GM10266 (cell line): ENCODE measurements around the gene SLC66A1.
A peak's percentile ranks its signal among the peaks of the same experiment; 100 is the strongest.

Experiments used
- DNase-seq: peaks from one replicate; pipeline ENCODE4 v3.0.0; 2012; ENCODE audit errors: extremely low spot score
- TF ChIP-seq, protein P1 (sequence below): IDR thresholded peaks from 2 replicates; pipeline ENCODE4 v1.5.1; 2012; ENCODE audit warnings: mild to moderate bottlenecking, low read depth; ENCODE audit not compliant: control insufficient read depth, insufficient read depth; ENCODE audit errors: missing control alignments

The SLC66A1 gene

DNA sequence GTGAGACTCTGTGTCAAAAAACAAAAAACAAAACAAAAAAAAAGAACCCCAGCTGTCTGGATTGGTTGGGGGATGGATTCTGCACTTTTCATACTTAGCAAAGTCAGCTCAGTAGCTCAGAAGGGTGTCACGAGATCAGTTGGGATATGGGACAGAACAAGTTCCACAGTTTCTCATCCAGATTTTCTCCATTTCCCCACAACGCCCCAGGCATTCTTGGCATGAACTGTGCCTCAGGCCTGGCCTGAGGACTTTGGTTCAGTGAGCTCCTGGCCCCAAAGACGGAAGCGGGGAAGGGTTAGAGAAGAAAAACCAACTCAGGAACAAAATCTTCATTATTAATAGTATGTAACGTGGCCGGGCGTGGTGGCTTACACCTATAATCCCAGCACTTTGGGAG, 2.1 kb upstream of the SLC66A1 start:
- DNase-seq, result no peak
- TF ChIP-seq, protein P1, sequence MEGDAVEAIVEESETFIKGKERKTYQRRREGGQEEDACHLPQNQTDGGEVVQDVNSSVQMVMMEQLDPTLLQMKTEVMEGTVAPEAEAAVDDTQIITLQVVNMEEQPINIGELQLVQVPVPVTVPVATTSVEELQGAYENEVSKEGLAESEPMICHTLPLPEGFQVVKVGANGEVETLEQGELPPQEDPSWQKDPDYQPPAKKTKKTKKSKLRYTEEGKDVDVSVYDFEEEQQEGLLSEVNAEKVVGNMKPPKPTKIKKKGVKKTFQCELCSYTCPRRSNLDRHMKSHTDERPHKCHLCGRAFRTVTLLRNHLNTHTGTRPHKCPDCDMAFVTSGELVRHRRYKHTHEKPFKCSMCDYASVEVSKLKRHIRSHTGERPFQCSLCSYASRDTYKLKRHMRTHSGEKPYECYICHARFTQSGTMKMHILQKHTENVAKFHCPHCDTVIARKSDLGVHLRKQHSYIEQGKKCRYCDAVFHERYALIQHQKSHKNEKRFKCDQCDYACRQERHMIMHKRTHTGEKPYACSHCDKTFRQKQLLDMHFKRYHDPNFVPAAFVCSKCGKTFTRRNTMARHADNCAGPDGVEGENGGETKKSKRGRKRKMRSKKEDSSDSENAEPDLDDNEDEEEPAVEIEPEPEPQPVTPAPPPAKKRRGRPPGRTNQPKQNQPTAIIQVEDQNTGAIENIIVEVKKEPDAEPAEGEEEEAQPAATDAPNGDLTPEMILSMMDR, result no peak

DNA sequence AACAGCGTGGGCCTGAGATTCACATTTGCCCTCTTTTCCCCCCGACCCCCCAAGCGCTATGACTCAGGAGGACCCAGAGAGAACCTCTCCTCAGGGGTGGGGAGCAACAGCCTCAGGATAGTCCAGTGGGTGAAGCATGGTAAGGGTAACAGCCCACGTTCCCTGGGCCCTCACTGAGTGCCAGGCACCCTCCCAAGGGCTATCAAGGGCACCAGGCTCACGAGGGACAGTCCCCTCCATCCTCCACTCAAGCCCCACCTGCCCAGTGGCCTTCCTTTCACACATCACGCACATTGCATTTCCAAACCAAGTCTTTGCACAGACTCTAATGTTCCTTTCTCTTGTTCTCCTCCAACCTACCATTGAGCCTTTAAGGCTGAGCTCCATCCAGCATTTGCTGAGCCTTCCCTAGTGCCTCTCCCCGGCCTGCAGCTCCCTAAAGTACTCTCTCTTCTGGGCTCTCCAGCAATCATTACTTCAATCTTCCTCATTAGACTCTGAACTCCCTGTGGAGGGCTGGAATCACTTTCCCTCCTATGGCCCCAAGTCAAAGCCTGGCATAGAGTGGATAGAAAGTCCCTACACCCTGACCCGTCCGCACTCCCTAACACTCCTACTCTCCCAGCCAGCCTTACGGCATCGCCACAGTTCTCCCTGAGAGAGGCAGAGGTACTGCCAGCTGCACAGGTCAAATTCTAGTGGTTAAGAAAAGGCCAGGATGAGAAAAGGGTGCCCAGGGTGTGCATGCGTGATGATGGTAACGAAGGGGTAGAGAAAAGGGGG, 1.2 kb upstream of the SLC66A1 start:
- TF ChIP-seq, protein P1, result no peak
- DNase-seq, result peak; percentile 20

DNA sequence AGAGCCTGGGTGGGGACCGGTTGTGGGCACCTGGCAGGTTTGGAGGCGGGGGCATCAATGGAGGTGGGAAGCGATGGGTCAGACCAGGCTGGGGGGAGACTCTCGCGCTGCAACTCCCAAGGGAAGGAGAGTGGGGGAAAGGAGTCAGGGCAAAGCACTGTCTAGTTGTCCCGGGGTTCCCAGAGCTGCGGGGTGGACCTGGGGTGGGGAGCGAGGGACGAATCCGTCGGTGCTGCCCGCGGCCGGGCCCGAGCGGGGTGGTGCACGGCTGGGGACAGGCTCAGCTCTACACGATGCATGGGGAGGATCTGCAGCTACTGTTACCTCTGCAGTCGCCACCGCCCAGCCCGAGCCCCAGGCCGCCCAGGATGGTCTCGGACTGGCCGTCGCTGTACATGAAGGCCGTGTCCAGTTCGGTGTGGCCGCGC, 609 bp upstream of the SLC66A1 start:
- TF ChIP-seq, protein P1, result no peak
- DNase-seq, result peak; percentile 24

GRCh38 chr1:19312782-19313635, 883 bp downstream of the SLC66A1 start:
- TF ChIP-seq, protein P1, result no peak
- peak; percentile 61 for DNase-seq

DNA sequence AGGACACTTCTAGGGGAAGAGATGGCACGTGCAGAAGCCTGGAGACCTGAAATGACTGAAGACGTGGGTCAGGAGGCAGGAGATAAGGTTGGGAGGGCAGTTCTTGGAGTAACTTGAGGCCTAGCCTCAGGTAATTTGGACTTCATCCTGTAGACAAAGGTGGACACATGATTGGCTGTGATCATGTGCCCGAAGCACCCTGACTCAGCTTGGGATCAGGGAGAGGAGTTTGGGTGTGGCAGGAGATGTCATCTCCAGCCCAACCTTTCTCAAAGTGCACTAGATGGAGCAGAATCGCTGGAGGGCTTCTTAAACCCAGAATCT, 1.5 kb downstream of the SLC66A1 start:
- DNase-seq, result no peak
- TF ChIP-seq, protein P1, result no peak

DNA sequence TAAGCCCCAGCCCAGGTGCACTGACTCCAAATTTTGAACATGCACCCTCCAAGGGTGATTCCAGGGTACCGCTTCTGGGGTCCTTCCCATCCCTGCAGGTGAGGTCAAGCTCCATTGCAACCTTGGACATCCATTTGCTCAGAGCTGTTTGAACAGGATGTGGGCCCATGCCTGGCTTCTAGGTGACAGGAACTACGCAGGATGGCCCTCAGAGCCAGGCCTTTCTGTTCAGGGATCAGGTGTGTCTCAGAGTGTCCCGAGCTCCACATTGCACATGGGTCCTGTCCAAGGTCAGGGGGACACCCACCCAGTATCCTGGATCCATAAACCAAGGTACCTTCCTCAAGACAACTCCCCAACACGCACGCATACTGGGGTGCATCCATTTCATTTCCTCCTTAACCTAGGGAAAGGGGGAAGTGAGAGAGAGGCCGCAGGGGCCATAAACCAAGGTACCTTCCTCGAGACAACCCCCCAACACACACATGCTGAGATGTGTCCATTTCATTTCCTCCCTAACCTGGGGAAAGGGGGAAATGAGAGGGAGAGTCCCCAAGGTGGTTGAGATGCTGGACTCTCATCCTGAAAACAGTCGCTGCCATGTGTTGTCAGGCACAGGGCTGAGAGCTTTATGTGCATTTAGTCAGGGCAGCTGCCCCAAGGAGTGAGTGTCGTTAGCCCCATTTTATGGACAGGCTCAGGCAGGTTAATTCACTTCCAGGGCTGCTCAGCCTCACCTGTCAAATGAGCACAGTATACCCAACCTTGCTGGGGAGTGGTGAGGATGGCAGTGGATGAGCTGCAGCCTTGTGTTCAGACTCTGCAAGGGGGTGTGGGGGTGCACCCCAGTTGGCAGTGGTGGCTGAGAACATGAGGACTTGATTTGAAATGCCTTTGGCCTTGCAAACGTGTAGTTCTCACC, 2.1 kb downstream of the SLC66A1 start:
- TF ChIP-seq, protein P1, result no peak
- peak; percentile 29 for DNase-seq
